ENCODE results near the gene SRD5A3. TPM values are rescaled to one million over a fixed set of nuclear protein-coding genes. Genes with fewer than 3 reads are reported as not detected.

The SRD5A3 gene
- total RNA-seq, 1 experiment from 2014 or later = 17.0 TPM

GRCh38 chr4:55356991-55357461, 11.0 kb downstream of the SRD5A3 start:
- CTCF ChIA-PET = no interaction called here
- TF ChIP-seq REST (IDR thresholded peaks at IDR 0.05; ENCODE audit: insufficient read depth in 1 of 2, low read depth in 2 of 2, low read length in 1 of 2) (no peak), SIN3A (IDR thresholded peaks at IDR 0.05; ENCODE audit: borderline replicate concordance, insufficient read depth, low read depth, low read length) (no peak), CTCF (IDR thresholded peaks at IDR 0.05) (no peak), TCF7L2 (IDR thresholded peaks at IDR 0.05; ENCODE audit: low read depth, low read length) (no peak), POLR2AphosphoS5 (IDR thresholded peaks at IDR 0.05; ENCODE audit: low read depth, low read length) (no peak)
- intact Hi-C loops (cut with micrococcal nuclease; ENCODE audit: unreplicated experiment) = no loop called here
- Histone ChIP-seq H3K27me3 (ENCODE audit: control insufficient read depth, insufficient read depth, low read length) (no peaks in the 10 kb centered on the region), H3K4me3 (ENCODE audit: low read depth in 2 of 2, low read length in 2 of 2) (no peak overlapping the region), H3K4me1 (ENCODE audit: control insufficient read depth, insufficient read depth, low read length) (0 out of 2 replicates have a peak, but pooled peaks cover 3% of the 10 kb centered on the region), H3K36me3 (ENCODE audit: control insufficient read depth, insufficient read depth, low read length) (no peaks in the 10 kb centered on the region), H3K9me3 (ENCODE audit: control insufficient read depth, insufficient read depth, low read depth, low read length) (no peaks in the 10 kb centered on the region), H3K27ac (ENCODE audit: low read length) (no peak overlapping the region)
- BruUV-seq (replicated peaks) = no TSS peak
- ATAC-seq (no peak), DNase-seq (ENCODE audit: low read depth, low spot score) (no peak)
- in situ Hi-C loops (cut with HindIII; ENCODE audit: low pct_unique_long_range_greater_than_20kb, low sequenced_read_pairs) = no loop called here
- POLR2A ChIA-PET = no interaction called here

GRCh38 chr4:55358246-55358645, 12.2 kb downstream of the SRD5A3 start:
- no TSS peak for BruUV-seq (replicated peaks)
- intact Hi-C loops (cut with micrococcal nuclease; ENCODE audit: unreplicated experiment) (no loop called here), in situ Hi-C loops (cut with HindIII; ENCODE audit: low pct_unique_long_range_greater_than_20kb, low sequenced_read_pairs) (no loop called here)
- Histone ChIP-seq H3K4me3 (ENCODE audit: low read depth in 2 of 2, low read length in 2 of 2) (no peak overlapping the region), H3K4me1 (ENCODE audit: control insufficient read depth, insufficient read depth, low read length) (0 out of 2 replicates have a peak, but pooled peaks cover 3% of the 10 kb centered on the region), H3K27me3 (ENCODE audit: control insufficient read depth, insufficient read depth, low read length) (no peaks in the 10 kb centered on the region), H3K9me3 (ENCODE audit: control insufficient read depth, insufficient read depth, low read depth, low read length) (no peaks in the 10 kb centered on the region), H3K27ac (ENCODE audit: low read length) (no peak overlapping the region), H3K36me3 (ENCODE audit: control insufficient read depth, insufficient read depth, low read length) (no peaks in the 10 kb centered on the region)
- no peak for DNase-seq (ENCODE audit: low read depth, low spot score)
- TF ChIP-seq POLR2AphosphoS5 (IDR thresholded peaks at IDR 0.05; ENCODE audit: low read depth, low read length) = no peak
- TF ChIP-seq SIN3A (IDR thresholded peaks at IDR 0.05; ENCODE audit: borderline replicate concordance, insufficient read depth, low read depth, low read length) = no peak
- TF ChIP-seq REST (IDR thresholded peaks at IDR 0.05; ENCODE audit: insufficient read depth in 1 of 2, low read depth in 2 of 2, low read length in 1 of 2) = no peak
- TF ChIP-seq TCF7L2 (IDR thresholded peaks at IDR 0.05; ENCODE audit: low read depth, low read length) = no peak
- no peak for TF ChIP-seq CTCF (IDR thresholded peaks at IDR 0.05)
- CTCF ChIA-PET = no interaction called here
- ATAC-seq = no peak
- POLR2A ChIA-PET = no interaction called here
